Astrocyte of the cerebellum (primary cell): Measurements from ENCODE around the gene CREBBP.
"Not testable (repeated sequence)": the region's sequence is repeated elsewhere in the genome, so short reads cannot be mapped to it uniquely, and the experiment has no call there.

Source experiments
- DNase-seq: peaks from one replicate; pipeline ENCODE4 v3.0.0-alpha.2; 2011; ENCODE audit warnings: low read depth
- H3K4me3 ChIP-seq: 2 replicates; pipeline ENCODE4 v1.5.1; 2011; ENCODE audit warnings: mild to moderate bottlenecking, low read depth, low read length, moderate library complexity
- in situ Hi-C: cut with HindIII; loops from 2 replicates; pipeline ENCODE4 v1.10.0; 2017; ENCODE audit warnings: low sequenced_read_pairs
- TF ChIP-seq, protein P1 (sequence below): IDR thresholded peaks from 2 replicates; pipeline ENCODE4 v1.5.1; 2012; ENCODE audit warnings: low read length, low read depth, moderate library complexity, mild to moderate bottlenecking; ENCODE audit errors: missing control alignments

CREBBP gene

DNA sequence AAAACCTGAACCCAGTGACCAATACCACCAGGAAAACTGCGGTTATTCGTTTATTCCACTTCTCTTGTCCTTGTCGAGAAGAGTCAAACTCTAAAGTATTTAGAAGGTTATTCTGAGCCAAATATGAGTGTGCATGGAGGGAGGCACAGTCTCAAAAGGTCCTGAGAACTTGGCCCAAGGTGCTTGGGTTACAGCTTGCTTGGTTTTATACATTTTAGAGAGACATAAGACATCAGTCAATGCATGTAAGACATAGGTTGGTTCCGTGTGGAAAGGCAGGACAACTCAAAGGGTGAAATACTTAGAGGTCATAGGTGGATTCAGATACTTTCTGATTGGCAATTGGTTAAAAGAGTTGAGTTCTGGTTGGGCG lies 162.5 kb downstream of the CREBBP start:
- DNase-seq = no peak
- peak overlapping the region; percentile 89 for H3K4me3 ChIP-seq
- in situ Hi-C loops = no loop called here
- TF ChIP-seq, protein P1, sequence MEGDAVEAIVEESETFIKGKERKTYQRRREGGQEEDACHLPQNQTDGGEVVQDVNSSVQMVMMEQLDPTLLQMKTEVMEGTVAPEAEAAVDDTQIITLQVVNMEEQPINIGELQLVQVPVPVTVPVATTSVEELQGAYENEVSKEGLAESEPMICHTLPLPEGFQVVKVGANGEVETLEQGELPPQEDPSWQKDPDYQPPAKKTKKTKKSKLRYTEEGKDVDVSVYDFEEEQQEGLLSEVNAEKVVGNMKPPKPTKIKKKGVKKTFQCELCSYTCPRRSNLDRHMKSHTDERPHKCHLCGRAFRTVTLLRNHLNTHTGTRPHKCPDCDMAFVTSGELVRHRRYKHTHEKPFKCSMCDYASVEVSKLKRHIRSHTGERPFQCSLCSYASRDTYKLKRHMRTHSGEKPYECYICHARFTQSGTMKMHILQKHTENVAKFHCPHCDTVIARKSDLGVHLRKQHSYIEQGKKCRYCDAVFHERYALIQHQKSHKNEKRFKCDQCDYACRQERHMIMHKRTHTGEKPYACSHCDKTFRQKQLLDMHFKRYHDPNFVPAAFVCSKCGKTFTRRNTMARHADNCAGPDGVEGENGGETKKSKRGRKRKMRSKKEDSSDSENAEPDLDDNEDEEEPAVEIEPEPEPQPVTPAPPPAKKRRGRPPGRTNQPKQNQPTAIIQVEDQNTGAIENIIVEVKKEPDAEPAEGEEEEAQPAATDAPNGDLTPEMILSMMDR = no peak

DNA sequence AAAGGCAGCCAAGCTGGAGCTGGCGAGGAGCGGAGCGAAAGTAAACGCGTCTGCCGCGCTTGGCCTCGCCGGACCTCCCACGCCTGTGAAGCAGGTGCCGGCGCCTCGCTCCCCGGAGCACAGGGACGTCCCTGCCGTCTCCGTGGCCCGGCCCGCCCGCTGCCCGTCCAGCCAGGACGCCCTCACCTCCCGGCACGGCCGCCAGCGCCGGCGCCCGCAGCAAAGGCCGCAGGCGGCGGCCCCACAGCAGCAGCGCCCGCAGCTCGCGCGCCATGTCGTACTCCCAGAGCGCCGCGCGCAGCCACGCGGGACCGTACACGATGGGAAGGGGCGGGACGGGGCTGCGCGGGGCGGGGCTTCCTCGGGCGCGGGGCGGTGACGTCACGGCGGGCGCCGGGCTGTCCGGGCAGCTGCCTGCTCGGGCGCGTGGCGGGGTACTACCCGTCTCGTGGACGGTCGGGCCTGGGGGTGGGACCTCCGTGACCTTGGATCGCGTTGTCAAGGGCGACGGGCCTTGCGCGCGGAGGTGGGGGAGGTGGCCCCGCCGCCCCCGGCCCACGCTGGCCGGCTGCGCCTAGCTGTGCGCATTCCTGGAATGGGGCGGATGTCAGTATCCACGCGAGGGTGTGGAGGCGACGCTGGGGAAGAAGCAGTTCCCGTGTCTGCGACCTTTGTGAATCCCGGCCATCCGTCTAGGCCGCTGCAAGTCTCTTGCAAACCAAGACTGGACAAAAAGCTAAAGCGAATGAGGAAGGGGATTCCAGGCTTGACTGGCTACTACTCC lies 163.1 kb downstream of the CREBBP start, which contains the start of gene TRAP1:
TSS of gene TRAP1 (minus strand) at position 290 of the 784 bp plus-strand sequence. CDS start at position 274, 16 bp downstream.
- DNase-seq = peak; percentile 36
- in situ Hi-C loops = no loop called here
- H3K4me3 ChIP-seq = peak within 1 kb of the TSS; percentile 89
- TF ChIP-seq, protein P1 = no peak

DNA sequence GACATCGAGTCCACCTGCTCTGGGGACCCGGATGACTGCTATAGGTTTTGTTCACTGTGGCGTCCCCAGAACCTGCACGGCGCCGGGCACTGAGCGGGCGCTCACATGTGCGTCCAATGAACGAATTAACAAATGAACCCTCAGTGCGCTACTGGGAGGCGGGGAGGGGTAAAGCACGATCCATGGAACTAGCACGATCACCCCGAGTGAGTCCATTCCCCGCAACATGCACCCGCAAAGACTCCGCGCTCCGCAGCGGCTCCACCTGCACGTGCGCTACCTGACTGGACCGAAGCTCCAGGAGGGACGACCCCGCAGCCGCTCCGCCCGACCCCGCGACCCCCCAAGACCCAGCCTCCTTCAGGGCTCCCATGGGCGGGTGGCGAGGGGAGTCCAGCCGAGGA lies 163.7 kb downstream of the CREBBP start:
- in situ Hi-C loops = no loop called here
- TF ChIP-seq, protein P1 = no peak
- peak overlapping the region; percentile 89 for H3K4me3 ChIP-seq
- no peak for DNase-seq

DNA sequence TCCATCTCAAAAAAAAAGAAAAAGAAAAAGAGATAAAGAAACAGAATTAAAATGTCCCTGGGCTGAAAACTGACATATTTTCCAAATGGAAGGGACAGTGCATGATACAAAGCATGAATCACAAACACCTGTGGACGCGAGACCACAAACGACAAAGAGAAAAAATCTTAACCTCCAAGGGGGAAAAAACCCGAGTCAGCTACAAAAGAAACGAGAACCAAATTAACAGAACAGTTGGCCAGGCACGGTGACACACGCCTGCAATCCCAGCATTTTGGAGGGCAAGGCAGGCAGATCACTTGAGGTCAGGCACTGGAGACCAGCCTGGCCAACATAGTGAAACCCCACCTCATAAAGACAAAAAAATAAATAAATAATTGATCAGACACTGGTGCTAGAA lies 165.1 kb downstream of the CREBBP start:
- DNase-seq = no peak
- H3K4me3 ChIP-seq = no peak overlapping the region
- in situ Hi-C loops = no loop called here
- TF ChIP-seq, protein P1 = no peak

DNA sequence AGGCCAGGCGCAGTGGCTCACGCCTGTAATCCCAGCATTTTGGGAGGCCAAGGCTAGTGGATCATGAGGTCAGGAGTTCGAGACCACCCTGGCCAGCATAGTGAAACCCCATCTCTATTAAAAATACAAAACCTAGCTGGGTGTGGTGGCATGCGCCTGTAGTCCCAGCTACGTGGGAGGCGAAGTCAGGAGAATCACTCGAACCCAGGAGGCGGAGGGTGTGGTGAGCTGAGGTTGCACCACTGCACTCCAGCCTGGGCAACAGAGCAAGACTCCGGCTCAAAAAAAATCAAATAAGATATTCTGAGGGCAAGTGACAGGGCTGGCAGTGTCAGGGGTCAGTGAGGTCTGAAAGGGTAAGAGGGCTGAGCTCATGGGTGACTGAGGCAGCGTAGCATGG lies 166.1 kb downstream of the CREBBP start:
- H3K4me3 ChIP-seq, DNase-seq, in situ Hi-C loops: not testable (repeated sequence)

DNA sequence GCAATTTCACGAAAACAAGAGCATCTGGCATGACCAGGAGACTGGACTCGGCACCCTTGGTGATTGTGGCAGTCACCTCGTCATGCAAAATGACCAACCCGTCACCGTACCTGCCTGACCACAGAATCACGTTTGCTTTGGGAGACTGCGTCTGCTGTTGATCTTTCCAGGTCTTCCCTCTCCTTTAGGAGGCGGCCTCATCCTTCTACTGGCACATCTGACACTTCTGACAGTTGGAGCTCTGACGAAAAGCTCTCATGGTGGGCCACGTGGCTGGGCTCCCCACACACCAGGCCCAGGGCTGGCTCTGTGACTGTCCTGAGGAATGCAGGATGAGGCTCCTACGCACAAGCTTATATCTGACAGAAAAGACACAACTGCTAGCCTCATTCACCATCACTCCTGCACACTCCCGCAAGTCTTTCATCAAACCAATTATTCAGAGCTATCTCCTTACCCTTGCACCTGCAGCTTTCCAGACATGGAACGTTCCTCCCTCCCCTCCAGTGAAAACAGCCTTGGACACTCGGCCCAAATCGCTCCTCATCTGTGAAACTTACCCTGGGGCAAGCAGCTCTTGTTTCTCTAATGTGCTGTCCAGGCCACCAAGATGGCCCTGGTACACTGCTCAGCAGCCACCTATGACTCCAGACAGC lies 166.8 kb downstream of the CREBBP start:
- TF ChIP-seq, protein P1 = no peak
- in situ Hi-C loops = no loop called here
- no peak for DNase-seq
- no peak overlapping the region for H3K4me3 ChIP-seq

DNA sequence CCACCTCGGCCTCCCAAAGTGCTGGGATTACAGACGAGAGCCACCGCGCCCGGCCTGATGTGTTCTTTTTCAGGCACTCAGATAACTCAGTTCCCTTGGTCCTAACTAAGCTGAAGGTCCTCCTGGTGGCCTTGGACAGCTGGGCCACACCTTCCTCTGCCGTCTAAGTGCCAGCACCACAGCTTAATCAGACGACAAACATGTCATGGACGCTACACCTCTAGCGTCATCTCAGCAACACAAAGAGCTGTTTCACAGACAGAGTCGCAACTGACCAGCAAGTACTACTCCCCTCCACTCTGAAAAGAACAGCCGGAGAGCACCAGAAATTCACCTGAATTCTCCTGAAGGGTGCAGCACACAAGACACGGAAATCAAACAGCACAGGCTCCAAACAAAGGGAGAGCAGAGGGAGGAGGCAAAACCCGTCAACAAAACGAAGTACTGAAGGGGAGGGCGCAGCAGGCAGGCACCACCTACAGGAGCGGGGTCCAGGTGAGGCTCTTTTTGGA lies 167.6 kb downstream of the CREBBP start:
- H3K4me3 ChIP-seq = no peak overlapping the region
- in situ Hi-C loops = no loop called here
- DNase-seq = no peak
- TF ChIP-seq, protein P1 = no peak
